ENCODE results near the gene CCDC106. TPM values are rescaled to one million over a fixed set of nuclear protein-coding genes. Genes with fewer than 3 reads are reported as not detected.

The CCDC106 gene
- total RNA-seq, 1 donor from 2014 or later, result 12.2 TPM

DNA sequence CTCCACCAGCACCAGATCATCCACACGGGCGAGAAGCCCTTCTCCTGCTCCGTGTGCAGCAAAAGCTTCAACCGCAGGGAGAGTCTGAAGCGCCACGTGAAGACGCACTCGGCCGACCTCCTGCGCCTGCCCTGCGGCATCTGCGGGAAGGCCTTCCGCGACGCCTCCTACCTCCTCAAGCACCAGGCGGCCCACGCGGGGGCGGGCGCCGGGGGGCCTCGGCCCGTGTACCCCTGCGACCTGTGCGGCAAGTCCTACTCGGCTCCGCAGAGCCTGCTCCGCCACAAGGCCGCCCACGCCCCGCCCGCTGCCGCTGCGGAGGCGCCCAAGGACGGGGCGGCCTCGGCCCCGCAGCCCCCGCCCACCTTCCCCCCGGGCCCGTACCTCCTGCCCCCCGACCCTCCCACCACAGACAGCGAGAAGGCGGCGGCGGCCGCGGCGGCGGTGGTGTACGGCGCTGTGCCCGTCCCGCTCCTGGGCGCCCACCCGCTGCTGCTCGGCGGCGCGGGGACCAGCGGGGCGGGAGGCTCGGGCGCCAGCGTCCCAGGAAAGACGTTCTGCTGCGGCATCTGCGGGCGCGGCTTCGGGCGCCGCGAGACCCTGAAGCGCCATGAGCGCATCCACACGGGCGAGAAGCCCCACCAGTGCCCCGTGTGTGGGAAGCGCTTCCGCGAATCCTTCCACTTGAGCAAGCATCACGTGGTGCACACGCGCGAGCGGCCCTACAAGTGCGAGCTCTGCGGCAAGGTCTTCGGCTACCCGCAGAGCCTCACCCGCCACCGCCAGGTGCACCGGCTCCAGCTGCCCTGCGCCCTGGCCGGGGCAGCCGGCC, 33.1 kb upstream of the CCDC106 start:
- H3K27me3 Mint-ChIP-seq (ENCODE audit: low read depth, unreplicated experiment), result no peaks in the 10 kb centered on the region
- peaks cover 30% of the 10 kb centered on the region for H3K79me2 ChIP-seq (ENCODE audit: insufficient read depth, low read length)
- H3K4me1 Mint-ChIP-seq (ENCODE audit: low read depth, unreplicated experiment), result peaks cover 1% of the 10 kb centered on the region
- no peak overlapping the region for H3K27ac Mint-ChIP-seq (ENCODE audit: unreplicated experiment)
- H3K9me3 ChIP-seq (ENCODE audit: insufficient read depth, low read depth, low read length), result no peaks in the 10 kb centered on the region
- H3K4me3 ChIP-seq (ENCODE audit: insufficient read depth, low read depth, low read length), result no peak overlapping the region
- no peaks in the 10 kb centered on the region for H3K27me3 ChIP-seq (ENCODE audit: insufficient read depth, low read length)
- TF ChIP-seq, protein P1, sequence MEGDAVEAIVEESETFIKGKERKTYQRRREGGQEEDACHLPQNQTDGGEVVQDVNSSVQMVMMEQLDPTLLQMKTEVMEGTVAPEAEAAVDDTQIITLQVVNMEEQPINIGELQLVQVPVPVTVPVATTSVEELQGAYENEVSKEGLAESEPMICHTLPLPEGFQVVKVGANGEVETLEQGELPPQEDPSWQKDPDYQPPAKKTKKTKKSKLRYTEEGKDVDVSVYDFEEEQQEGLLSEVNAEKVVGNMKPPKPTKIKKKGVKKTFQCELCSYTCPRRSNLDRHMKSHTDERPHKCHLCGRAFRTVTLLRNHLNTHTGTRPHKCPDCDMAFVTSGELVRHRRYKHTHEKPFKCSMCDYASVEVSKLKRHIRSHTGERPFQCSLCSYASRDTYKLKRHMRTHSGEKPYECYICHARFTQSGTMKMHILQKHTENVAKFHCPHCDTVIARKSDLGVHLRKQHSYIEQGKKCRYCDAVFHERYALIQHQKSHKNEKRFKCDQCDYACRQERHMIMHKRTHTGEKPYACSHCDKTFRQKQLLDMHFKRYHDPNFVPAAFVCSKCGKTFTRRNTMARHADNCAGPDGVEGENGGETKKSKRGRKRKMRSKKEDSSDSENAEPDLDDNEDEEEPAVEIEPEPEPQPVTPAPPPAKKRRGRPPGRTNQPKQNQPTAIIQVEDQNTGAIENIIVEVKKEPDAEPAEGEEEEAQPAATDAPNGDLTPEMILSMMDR (IDR thresholded peaks at IDR 0.05; ENCODE audit: insufficient read depth, low read depth, low read length), result no peak
- TF ChIP-seq EZH2 (IDR thresholded peaks at IDR 0.05; ENCODE audit: insufficient read depth, low read length), result no peak
- peaks cover 16% of the 10 kb centered on the region for H3K36me3 Mint-ChIP-seq (ENCODE audit: low read depth, unreplicated experiment)
- no peak overlapping the region for H3K27ac ChIP-seq (ENCODE audit: low read depth, low read length)
- no peak overlapping the region for H3K4me2 ChIP-seq (ENCODE audit: low read length)
- no peak overlapping the region for H3K9ac ChIP-seq (ENCODE audit: low read length)
- no peaks in the 10 kb centered on the region for H3K4me1 ChIP-seq (ENCODE audit: insufficient read depth, low read length)
- no peak overlapping the region for H3K4me3 Mint-ChIP-seq (ENCODE audit: unreplicated experiment)
- no peaks in the 10 kb centered on the region for H3K36me3 ChIP-seq (ENCODE audit: insufficient read depth, low read length)
- H4K20me1 ChIP-seq (ENCODE audit: insufficient read depth, low read length), result peaks cover 37% of the 10 kb centered on the region
- FAIRE-seq, result no peak
- H3K9me3 Mint-ChIP-seq (ENCODE audit: unreplicated experiment), result peaks cover 2% of the 10 kb centered on the region
- no peak overlapping the region for H2AFZ ChIP-seq (ENCODE audit: low read depth, low read length)
- no peak for DNase-seq (ENCODE audit: low read depth)

DNA sequence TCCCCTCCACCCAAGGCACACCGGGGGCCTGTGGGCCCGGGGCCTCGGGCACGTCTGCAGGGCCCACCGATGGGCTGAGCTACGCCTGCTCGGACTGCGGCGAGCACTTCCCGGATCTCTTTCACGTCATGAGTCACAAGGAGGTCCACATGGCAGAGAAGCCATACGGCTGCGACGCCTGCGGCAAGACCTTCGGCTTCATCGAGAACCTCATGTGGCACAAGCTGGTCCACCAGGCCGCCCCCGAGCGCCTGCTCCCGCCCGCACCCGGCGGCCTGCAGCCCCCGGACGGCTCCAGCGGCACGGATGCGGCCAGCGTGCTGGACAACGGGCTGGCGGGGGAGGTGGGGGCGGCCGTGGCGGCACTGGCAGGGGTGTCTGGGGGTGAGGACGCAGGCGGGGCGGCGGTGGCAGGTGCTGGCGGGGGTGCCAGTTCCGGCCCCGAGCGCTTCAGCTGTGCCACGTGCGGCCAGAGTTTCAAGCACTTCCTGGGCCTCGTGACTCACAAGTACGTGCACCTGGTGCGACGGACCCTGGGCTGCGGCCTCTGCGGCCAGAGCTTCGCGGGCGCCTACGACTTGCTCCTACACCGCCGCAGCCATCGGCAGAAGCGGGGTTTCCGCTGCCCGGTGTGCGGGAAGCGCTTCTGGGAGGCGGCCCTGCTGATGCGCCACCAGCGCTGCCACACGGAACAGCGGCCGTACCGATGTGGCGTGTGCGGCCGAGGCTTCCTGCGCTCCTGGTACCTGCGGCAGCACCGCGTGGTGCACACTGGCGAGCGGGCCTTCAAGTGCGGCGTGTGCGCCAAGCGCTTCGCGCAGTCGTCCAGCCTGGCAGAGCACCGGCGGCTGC, 32.2 kb upstream of the CCDC106 start:
- Histone ChIP-seq H3K4me2 (ENCODE audit: low read length) (no peak overlapping the region), H2AFZ (ENCODE audit: low read depth, low read length) (no peak overlapping the region), H3K27ac (ENCODE audit: low read depth, low read length) (no peak overlapping the region), H3K27me3 (ENCODE audit: insufficient read depth, low read length) (no peaks in the 10 kb centered on the region), H3K36me3 (ENCODE audit: insufficient read depth, low read length) (no peaks in the 10 kb centered on the region), H3K4me1 (ENCODE audit: insufficient read depth, low read length) (no peaks in the 10 kb centered on the region), H3K79me2 (ENCODE audit: insufficient read depth, low read length) (peaks cover 22% of the 10 kb centered on the region), H3K9ac (ENCODE audit: low read length) (no peak overlapping the region), H3K4me3 (ENCODE audit: insufficient read depth, low read depth, low read length) (no peak overlapping the region), H4K20me1 (ENCODE audit: insufficient read depth, low read length) (peaks cover 30% of the 10 kb centered on the region), H3K9me3 (ENCODE audit: insufficient read depth, low read depth, low read length) (no peaks in the 10 kb centered on the region)
- Mint-ChIP-seq H3K4me1 (ENCODE audit: low read depth, unreplicated experiment) (peaks cover 5% of the 10 kb centered on the region), H3K27me3 (ENCODE audit: low read depth, unreplicated experiment) (no peaks in the 10 kb centered on the region), H3K36me3 (ENCODE audit: low read depth, unreplicated experiment) (peaks cover 8% of the 10 kb centered on the region), H3K9me3 (ENCODE audit: unreplicated experiment) (no peaks in the 10 kb centered on the region), H3K4me3 (ENCODE audit: unreplicated experiment) (no peak overlapping the region), H3K27ac (ENCODE audit: unreplicated experiment) (no peak overlapping the region)
- FAIRE-seq (no peak), DNase-seq (ENCODE audit: low read depth) (no peak)
- TF ChIP-seq EZH2 (IDR thresholded peaks at IDR 0.05; ENCODE audit: insufficient read depth, low read length), result no peak
- TF ChIP-seq, protein P1 (IDR thresholded peaks at IDR 0.05; ENCODE audit: insufficient read depth, low read depth, low read length), result no peak
